HG03457 (cell line): Measurements from ENCODE around the gene GPR78.
"Not testable (repeated sequence)": the region's sequence is repeated elsewhere in the genome, so short reads cannot be mapped to it uniquely, and the experiment has no call there.

ENCODE experiments used
- ATAC-seq: cut with Tn5 transposase; IDR thresholded peaks from one replicate; pipeline ENCODE4 v1.9.1; 2021; ENCODE audit warnings: moderate number of reproducible peaks; ENCODE audit not compliant: unreplicated experiment

Gene GPR78

GRCh38 chr4:8613421-8614364 is 33.5 kb downstream of the GPR78 start:
- ATAC-seq: no peak

- no peak for ATAC-seq
Observed at GRCh38 chr4:8614365-8615193, 34.4 kb downstream of the GPR78 start.

GRCh38 chr4:8615366-8615765 is 35.2 kb downstream of the GPR78 start:
- no peak for ATAC-seq

DNA sequence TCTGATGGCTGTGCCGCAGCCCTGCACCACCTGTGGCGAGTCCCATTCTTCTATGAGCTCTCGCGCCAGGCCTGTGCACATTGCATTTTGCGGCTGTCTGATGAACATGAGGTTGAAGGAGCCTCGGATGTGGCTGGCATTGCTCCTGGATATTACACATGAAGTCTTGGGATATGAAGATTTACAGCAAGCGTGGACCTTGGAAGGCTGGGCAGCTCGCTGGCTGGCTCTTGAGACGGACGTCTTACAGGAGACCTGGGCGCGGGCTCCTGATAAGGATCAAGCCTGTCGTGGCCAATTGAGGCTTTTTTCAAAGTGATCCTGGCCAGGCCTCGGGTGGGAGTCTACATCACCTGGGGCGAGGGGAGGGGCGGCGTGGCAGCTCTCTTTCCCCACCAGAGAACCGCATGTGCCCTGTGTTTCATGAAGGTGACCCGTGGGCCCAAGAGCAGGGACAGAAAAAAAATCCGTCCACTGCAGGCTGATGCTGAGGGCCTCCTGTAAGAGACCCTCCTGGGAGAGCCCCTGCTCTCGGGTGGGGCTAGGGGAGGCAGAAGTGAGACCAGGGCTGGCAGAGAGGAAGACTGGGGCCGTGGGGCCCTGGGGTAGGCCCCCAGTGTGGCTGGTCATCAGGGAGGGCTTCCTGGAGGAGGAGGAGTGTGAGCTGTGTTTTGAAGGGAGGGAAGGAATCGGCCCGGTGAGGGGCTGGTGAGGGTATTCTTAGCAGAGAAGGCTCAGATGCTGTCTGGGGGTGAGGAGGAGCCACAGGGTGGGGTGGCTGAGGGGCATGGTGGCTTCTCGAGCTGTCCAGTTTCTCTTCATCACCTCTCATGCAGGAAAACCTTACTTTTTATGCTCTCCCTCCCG is 36.0 kb downstream of the GPR78 start:
- ATAC-seq: no peak

DNA sequence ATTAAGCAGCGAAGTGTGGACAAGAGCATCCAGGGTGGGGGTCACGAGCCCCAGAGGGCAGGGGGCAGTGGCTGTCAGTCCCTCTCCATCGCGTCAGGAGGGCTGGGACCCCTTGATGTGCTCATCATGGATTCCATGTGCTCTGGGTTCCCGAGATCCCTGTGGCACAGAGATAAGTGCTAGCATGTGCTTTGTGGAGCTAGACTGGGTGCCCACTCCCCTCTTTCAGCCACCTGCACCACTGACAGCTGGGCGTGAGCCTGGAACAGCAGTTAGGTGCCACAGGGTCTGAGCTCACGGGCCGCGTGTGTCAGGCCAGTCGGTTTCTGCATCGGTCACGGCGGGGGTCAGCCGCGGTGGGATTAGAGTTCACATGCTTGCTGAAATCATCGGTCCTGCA is 36.6 kb downstream of the GPR78 start:
- ATAC-seq: no peak

DNA sequence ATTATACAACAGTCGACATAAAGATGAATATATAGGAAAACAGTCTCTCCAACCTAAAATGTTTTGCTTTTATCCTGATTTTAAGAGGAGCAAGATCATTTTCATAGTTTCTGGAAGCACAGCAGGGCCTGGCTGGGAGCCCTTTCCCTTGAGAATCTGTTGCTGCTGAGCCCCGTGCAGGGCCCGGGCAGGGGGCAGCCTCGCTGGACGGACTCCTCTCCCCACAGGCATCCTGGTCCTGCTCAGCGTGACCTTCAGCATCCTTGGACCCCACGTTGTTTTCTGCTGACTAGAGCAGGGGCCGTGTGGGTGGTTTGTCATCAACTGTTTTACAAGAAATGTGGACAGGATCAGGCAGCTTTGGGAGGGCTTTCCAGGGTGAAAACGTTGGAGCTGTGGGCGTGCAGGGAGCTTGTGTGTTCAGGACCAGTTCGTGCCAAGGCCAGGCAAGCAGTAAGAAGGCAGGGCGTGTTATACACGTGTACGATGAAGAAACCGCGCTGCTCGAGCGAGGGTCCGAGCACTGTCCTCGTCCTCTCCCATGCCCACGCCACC is 37.4 kb downstream of the GPR78 start:
- ATAC-seq: no peak

GRCh38 chr4:8618421-8618820 is 38.2 kb downstream of the GPR78 start:
- ATAC-seq: no peak

GRCh38 chr4:8618961-8619720 is 38.9 kb downstream of the GPR78 start:
- ATAC-seq: no peak

DNA sequence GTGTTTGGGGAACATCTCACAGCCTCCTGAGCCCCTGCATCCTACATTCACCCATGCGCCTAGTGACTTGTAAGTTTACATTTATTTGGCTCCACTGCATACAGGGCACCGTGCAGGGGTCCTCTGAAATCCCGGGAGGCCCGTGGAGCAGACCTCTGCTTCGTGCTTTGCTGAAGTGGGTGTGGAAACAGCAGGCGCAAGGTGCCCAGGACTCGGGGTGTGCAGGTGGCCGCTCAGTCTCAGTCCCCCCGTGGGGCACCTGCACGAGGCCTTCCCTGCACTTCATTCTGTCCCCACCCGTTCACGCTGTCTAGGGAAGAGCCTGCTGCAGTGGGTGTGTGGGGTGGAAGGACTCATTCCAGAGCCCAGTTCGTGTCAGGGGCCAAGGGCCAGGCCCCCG is 40.9 kb downstream of the GPR78 start:
- not testable (repeated sequence) for ATAC-seq

DNA sequence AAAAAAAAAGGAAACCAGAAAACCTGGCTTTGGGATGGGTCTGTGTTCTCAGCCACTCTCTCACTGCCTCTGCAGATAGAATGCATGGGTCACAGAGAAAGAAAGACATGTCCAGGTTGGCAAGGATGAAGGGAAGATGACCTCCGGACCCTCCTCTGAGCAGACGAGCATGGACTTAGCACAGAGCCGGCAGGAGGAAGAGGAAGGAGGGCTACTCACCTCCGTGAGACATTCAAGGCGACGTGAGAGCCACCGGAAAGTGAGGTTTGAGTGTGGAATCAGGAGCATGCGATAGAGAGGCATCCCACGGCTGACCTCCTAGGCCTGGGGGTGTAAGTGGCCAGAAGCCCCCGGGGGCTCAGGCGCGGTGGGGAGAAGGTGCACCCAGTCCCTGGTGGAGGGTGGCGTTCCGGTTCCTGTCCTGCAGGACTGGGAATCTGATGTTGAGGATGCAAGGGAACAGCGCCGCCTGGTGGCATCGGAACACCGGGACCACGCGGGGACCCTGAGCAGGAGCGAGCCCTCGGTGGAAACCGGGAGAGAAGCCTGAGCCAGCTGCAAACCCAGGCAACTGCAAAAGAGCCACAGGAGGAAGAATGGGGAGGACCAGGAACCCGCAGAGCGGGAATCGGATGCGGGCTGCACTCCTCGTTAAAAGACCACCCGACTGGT is 44.5 kb downstream of the GPR78 start:
- ATAC-seq: not testable (repeated sequence)

DNA sequence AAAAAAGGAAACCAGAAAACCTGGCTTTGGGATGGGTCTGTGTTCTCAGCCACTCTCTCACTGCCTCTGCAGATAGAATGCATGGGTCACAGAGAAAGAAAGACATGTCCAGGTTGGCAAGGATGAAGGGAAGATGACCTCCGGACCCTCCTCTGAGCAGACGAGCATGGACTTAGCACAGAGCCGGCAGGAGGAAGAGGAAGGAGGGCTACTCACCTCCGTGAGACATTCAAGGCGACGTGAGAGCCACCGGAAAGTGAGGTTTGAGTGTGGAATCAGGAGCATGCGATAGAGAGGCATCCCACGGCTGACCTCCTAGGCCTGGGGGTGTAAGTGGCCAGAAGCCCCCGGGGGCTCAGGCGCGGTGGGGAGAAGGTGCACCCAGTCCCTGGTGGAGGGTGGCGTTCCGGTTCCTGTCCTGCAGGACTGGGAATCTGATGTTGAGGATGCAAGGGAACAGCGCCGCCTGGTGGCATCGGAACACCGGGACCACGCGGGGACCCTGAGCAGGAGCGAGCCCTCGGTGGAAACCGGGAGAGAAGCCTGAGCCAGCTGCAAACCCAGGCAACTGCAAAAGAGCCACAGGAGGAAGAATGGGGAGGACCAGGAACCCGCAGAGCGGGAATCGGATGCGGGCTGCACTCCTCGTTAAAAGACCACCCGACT is 50.2 kb downstream of the GPR78 start:
- not testable (repeated sequence) for ATAC-seq

GRCh38 chr4:8631896-8632295 is 51.7 kb downstream of the GPR78 start:
- ATAC-seq: not testable (repeated sequence)

GRCh38 chr4:8634773-8635172 is 54.6 kb downstream of the GPR78 start:
- ATAC-seq: not testable (repeated sequence)

DNA sequence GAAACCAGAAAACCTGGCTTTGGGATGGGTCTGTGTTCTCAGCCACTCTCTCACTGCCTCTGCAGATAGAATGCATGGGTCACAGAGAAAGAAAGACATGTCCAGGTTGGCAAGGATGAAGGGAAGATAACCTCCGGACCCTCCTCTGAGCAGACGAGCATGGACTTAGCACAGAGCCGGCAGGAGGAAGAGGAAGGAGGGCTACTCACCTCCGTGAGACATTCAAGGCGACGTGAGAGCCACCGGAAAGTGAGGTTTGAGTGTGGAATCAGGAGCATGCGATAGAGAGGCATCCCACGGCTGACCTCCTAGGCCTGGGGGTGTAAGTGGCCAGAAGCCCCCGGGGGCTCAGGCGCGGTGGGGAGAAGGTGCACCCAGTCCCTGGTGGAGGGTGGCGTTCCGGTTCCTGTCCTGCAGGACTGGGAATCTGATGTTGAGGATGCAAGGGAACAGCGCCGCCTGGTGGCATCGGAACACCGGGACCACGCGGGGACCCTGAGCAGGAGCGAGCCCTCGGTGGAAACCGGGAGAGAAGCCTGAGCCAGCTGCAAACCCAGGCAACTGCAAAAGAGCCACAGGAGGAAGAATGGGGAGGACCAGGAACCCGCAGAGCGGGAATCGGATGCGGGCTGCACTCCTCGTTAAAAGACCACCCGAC is 55.8 kb downstream of the GPR78 start:
- ATAC-seq: not testable (repeated sequence)
